HG02973 (cell line): ENCODE measurements around the gene PSME2.

ENCODE experiments used
- ATAC-seq: cut with Tn5 transposase; IDR thresholded peaks from one replicate; pipeline ENCODE4 v1.9.1; 2021; ENCODE audit warnings: moderate library complexity; ENCODE audit not compliant: unreplicated experiment

The PSME2 gene

DNA sequence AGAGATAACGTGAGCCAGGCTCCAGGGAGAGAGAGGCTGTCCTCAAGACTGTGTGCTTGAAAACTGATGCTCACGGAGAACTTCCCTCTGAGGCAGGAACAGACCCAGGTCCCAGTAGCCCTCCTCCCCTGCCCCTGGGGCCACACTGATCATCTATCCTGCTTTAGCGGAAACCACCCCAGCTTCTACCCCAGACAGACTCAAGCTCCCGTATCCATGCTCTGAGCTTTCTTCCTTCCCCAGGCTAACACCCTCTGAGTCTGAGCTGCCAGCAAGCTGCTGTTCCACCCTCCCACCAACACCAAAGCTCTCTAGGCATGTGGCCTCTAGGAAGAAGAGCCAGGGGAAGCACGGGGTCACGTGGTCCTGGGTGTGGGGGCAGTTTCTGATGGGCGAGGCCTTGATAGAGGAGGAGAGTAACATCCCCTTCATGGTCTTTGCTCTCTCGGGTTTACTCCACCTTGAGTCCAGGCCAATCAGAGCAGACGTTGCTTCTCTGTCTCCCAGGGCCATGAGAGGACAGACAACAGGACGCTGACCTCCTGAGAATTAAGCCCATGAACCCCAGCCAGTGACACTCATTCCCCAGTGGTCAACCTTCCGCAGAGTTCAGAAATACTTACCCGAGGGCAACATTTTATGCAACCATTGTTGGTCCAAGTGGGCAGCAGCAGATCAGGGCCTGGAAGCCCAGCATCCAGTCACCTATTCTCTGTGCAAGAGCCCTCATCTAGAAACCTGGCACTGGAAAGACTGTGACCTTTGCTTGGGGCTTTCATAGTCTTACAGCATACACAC lies 50.9 kb downstream of the PSME2 start:
- ATAC-seq: peak; percentile 58

DNA sequence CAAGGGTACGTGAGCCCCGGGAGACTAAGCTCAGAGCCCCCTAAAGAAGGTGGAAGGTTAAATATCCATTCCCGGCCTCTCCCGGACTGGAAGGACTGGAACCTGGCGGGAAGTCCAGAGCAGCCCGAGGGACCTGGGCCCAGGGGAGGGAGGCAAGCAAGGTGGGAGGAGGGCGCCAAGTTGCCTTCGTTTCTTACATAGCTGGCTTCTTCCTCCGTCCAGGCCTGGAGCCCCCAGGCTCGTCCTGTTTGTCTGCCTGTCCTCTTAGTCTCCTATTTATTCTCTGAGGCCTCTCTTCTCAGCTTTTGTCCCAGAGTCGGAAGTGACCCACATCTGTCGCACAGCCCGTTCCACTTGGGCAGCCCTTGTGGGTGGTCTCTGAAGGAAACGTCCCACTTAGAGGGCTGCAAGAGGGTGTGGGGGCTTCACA lies 51.6 kb downstream of the PSME2 start:
- ATAC-seq: peak; percentile 0

DNA sequence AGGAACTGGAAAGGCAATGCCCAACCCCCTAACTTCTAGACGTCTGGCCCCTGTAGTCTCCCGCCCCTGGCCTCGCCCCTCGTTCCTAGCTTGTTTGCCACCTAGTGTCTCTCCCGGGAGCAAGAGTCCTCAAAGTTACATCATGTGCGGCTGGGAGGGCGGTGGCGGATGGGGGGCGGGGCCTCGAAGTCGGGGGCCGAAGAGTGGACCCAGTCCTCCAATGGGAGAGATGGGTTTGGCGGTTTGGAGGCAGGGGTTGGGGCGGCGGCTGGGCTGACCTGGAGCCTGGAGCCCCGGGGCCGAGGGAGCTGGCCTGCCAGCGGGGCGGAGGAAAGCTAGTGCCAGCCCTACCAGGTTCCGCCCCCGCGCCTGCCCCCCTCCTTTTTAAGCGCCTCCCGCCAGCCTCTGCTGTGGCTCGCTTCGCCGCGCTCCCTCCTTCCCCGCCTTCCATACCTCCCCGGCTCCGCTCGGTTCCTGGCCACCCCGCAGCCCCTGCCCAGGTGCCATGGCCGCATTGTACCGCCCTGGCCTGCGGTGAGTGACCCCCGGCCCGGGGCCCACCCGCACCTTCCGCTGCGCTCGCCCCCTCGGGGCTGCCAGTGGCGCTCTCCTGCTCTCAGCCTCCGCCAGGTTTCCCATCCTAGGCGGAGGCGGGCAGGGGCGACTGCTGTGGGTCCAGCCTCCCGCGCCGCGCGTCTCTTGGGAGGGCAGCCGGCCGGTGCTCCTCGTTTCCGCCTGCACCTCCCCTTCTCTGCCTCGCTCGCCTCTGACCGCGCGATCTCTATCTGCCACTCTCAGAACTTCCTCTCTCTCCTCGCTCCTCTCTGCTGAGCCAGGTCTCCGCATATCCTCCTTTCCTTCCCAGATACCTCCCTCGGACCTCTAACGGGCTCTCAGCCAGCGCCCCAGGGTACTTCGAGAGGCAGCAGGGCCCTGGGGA lies 52.2 kb downstream of the PSME2 start, which contains the start of gene PCK2:
PCK2 (plus strand) TSS at position 411 of the 940 bp plus-strand sequence; CDS start at position 506, 95 bp downstream.
- peak; percentile 38 for ATAC-seq
